Heart left ventricle (tissue), 16 donors: Measurements from ENCODE around the gene KCNC4. TPM values are rescaled to one million over a fixed set of nuclear protein-coding genes. Genes with fewer than 3 reads are reported as not detected.

Experiments
- ATAC-seq, 4 donors: fragments of 200-7000 bp; cut with Tn5 transposase; one replicate each; pipeline ENCODE4 v1.9.1; 2020 to 2022; ENCODE audit warnings: moderate library complexity in 4 of 4, mild to moderate bottlenecking in 3 of 4, moderate number of reproducible peaks in 1 of 4
- DNase-seq, 5 donors: peaks; one replicate each; pipeline ENCODE4 v3.0.0-alpha.2; 2020
- H3K27ac ChIP-seq, 12 donors: fragments of 200-600 bp; sonication (generic) in 4 of 12; one replicate each; pipeline versions ENCODE4 v1.5.0 to v1.8.0; 2016 to 2022; ENCODE audit warnings: mild to moderate bottlenecking in 2 of 12
- H3K27me3 ChIP-seq, 9 donors: fragments of 200-600 bp; sonication (generic) in 2 of 9; one replicate each; pipeline versions ENCODE4 v1.5.1 to v1.8.0; 2016 to 2022; ENCODE audit warnings: mild to moderate bottlenecking in 3 of 9
- H3K36me3 ChIP-seq, 9 donors: fragments of 200-600 bp; sonication (generic) in 2 of 9; one replicate each; pipeline versions ENCODE4 v1.5.0 to v1.8.0; 2018 to 2022; ENCODE audit warnings: mild to moderate bottlenecking in 2 of 9
- H3K4me1 ChIP-seq, 12 donors: fragments of 200-600 bp; sonication (generic) in 4 of 12; one replicate each; pipeline versions ENCODE4 v1.5.0 to v1.8.0; 2016 to 2022; ENCODE audit warnings: mild to moderate bottlenecking in 3 of 12
- H3K4me3 ChIP-seq, 12 donors: fragments of 200-600 bp; sonication (generic) in 4 of 12; one replicate each; pipeline versions ENCODE4 v1.5.0 to v1.8.0; 2017 to 2022; ENCODE audit warnings: mild to moderate bottlenecking in 9 of 12, moderate library complexity in 4 of 12
- H3K9me3 ChIP-seq, 12 donors: fragments of 200-600 bp; sonication (generic) in 4 of 12; one replicate each; pipeline versions ENCODE4 v1.5.0 to v1.8.0; 2016 to 2022; ENCODE audit warnings: mild to moderate bottlenecking in 1 of 12
- CTCF ChIP-seq, 12 donors: fragments of 200-600 bp; sonication (generic) in 4 of 12; IDR thresholded peaks; one replicate each; pipeline versions ENCODE4 v1.5.0 to v1.8.0; 2018 to 2022; ENCODE audit warnings: antibody characterized with exemption in 12 of 12, mild to moderate bottlenecking in 5 of 12
- POLR2A ChIP-seq, 2 donors: fragments of 450-650 bp; IDR thresholded peaks; one replicate each; pipeline ENCODE4 v1.6.1; 2017; ENCODE audit warnings: antibody characterized with exemption in 2 of 2, mild to moderate bottlenecking in 2 of 2, moderate library complexity in 2 of 2
- WGBS, 4 donors: extraction: QIAGEN DNeasy Blood & Tissue Kit in 2 of 4; methylation state at CpG; one replicate each; pipeline versions ENCODE4 v1.1.5 to v1.1.7; 2013 to 2018; 5-methylcytosine and 5-hydroxymethylcytosine counted together
- intact Hi-C, 10 donors: fragments of 100-400 bp; cut with DNase I; formaldehyde crosslinking; loops; one replicate each; pipeline versions ENCODE4 v1.11.1 to v1.14.2; 2022
- polyA plus RNA-seq, 2 donors: library from polyadenylated mRNA; stranded (reverse); fragments of 200-250 nt; gene quantifications; one replicate each; pipeline ENCODE4 v1.2.3, GENCODE V29; 2013
- total RNA-seq, 9 donors: library from RNA; depleted of rRNA in 2 of 9; stranded (reverse); fragments of >200 nt in 2 of 9; fragmentation: NEBNext Ultra II Directional in 3 of 9; extraction: Animal tissue kit (Norgen Biotek cat#: 25700) in 3 of 9; gene quantifications; one replicate each; pipeline versions ENCODE4 v1.1.0 to v1.2.4, GENCODE V29; 2016 to 2023
- donor health status: ischemic (EF 13 %, LVEDD 7.1; RV severe dilation, severe dysfunction).
- donor health status: healthy with polysubstance abuse.
- donor health status: DM: no; HTN: yes; CAD: no.
- donor health status: DM: no; HTN: no; CAD: no.
- donor health status: ischemic (EF 25% LVEDD 6.9; RV normal size, moderate dysfunction).
- donor health status: ischemic (EF 25% LVEDD 5.7; RV mildly dilated, moderate dysfunction).
- donor health status: healthy.
- donor health status: DM: yes; HTN: yes; CAD: no.
- donor health status: ischemic (EF 35%, LVEDD 5.7; RV mildly dilated, moderate dysfunction).
- donor health status: nonischemic (EF 11% LVEDD 7.7; RV severe dilation, severe dysfunction).
- donor health status: DM: yes; HTN: yes; CAD: no.
- donor health status: PGD.
- donor health status: ischemic (EF 29% LVEDD 5.4; RV normal size, mild dysfunction).
- donor health status: nonischemic (EF 23%, LVEDD 6.1; RV moderate dilation, normal function).

The KCNC4 gene
- total and polyA plus RNA-seq, 11 donors = 2.4 to 15.2 (median 6.1) TPM

- DNase-seq (peak; percentile 63 to 81 (median 72)), ATAC-seq (peak; percentile 34 to 59 (median 46))
- Histone ChIP-seq H3K9me3 (no peaks in the 10 kb centered on the region), H3K27ac (no peak overlapping the region), H3K4me1 (peaks cover 0 to 36% (median 18%) of the 10 kb centered on the region in 12 donors), H3K4me3 (no peak overlapping the region), H3K36me3 (no peaks in the 10 kb centered on the region), H3K27me3 (peaks cover 0 to 13% (median 0%) of the 10 kb centered on the region in 9 donors)
- TF ChIP-seq CTCF (IDR thresholded peaks at IDR 0.05) (peak; percentile 81 to 97 (median 90)), POLR2A (IDR thresholded peaks at IDR 0.05) (no peak)
- WGBS, 4 donors = 22 to 29% (median 27%) methylated on average over 5 of the region's 5 CpGs
- intact Hi-C loops = loop anchor here (1.0 to 10.0 kb wide), 6 partner anchors 104 to 407 kb away; partner anchors contain the start of gene LAMTOR5 (in 2 of the 10)
Observed at GRCh38 chr1:110207831-110208230, 2.3 kb upstream of the KCNC4 start.

GRCh38 chr1:110208916-110209645 lies 1.0 kb upstream of the KCNC4 start:
- H3K4me3 ChIP-seq = peak overlapping the region in 11 of 12 donors; percentile 60 to 90 (median 82)
- H3K9me3 ChIP-seq = no peaks in the 10 kb centered on the region
- peaks cover 0 to 43% (median 22%) of the 10 kb centered on the region in 12 donors for H3K4me1 ChIP-seq
- DNase-seq (no peak), ATAC-seq (no peak)
- peak overlapping the region; percentile 60 to 93 (median 87) for H3K27ac ChIP-seq
- no peaks in the 10 kb centered on the region for H3K36me3 ChIP-seq
- intact Hi-C loops = loop anchor here in 8 of 10 donors (1.0 to 10.0 kb wide), 5 partner anchors 103 to 406 kb away; partner anchors contain the start of gene LAMTOR5 (in 2 of the 8)
- WGBS, 4 donors = 60 to 75% (median 64%) methylated on average over 7 of the region's 7 CpGs
- peaks cover 0 to 13% (median 0%) of the 10 kb centered on the region in 9 donors for H3K27me3 ChIP-seq
- TF ChIP-seq CTCF (IDR thresholded peaks at IDR 0.05) = no peak
- TF ChIP-seq POLR2A (IDR thresholded peaks at IDR 0.05) = no peak

- intact Hi-C loops = loop anchor here in 5 of 10 donors (1.0 to 10.0 kb wide), 4 partner anchors 52 to 196 kb away; partner anchors contain the start of gene LAMTOR5 (in 4 of the 5)
- Histone ChIP-seq H3K4me3 (peak overlapping the region; percentile 60 to 90 (median 82)), H3K9me3 (no peaks in the 10 kb centered on the region), H3K27me3 (peaks cover 0 to 13% (median 0%) of the 10 kb centered on the region in 9 donors), H3K27ac (peak overlapping the region; percentile 60 to 93 (median 87)), H3K4me1 (peaks cover 0 to 59% (median 25%) of the 10 kb centered on the region in 12 donors), H3K36me3 (no peaks in the 10 kb centered on the region)
- ATAC-seq (peak in 3 of 4 donors; percentile 17 to 28 (median 23)), DNase-seq (peak; percentile 46 to 77 (median 55))
- TF ChIP-seq CTCF (IDR thresholded peaks at IDR 0.05) (peak in 1 of 12 donors; percentile 0), POLR2A (IDR thresholded peaks at IDR 0.05) (no peak)
- 0 to 1% (median 0%) methylated on average over 40 to 101 of the region's 101 CpGs for WGBS, 4 donors
Observed at GRCh38 chr1:110210604-110211495, 736 bp downstream of the KCNC4 start.
